Activated naive CD8-positive, alpha-beta T cell treated with anti-CD3 and anti-CD28 coated beads, Interleukin-2, amount 50 U/mL, for 24 hours (primary cell): ENCODE measurements around the gene AKAP13.

Experiments
- ATAC-seq: fragments of 150-1000 bp; cut with Tn5 transposase; one replicate; pipeline ENCODE4 v1.10.0; 2021
- DNase-seq: peaks from one replicate; pipeline ENCODE4 v3.0.0; 2021
- H3K27ac Mint-ChIP-seq: one replicate; pipeline ENCODE4 v1.8.0; 2021; ENCODE audit warnings: mild to moderate bottlenecking, mixed read lengths
- H3K27me3 Mint-ChIP-seq: one replicate; pipeline ENCODE4 v1.8.0; 2021; ENCODE audit warnings: mixed read lengths
- H3K36me3 Mint-ChIP-seq: one replicate; pipeline ENCODE4 v1.8.0; 2021; ENCODE audit warnings: low read depth, mixed read lengths
- H3K4me1 Mint-ChIP-seq: one replicate; pipeline ENCODE4 v1.8.0; 2021; ENCODE audit warnings: mixed read lengths
- H3K4me3 Mint-ChIP-seq: one replicate; pipeline ENCODE4 v1.8.0; 2021; ENCODE audit warnings: mild to moderate bottlenecking, moderate library complexity, mixed read lengths
- H3K9me3 Mint-ChIP-seq: one replicate; pipeline ENCODE4 v1.8.0; 2021; ENCODE audit warnings: mixed read lengths

AKAP13 gene

DNA sequence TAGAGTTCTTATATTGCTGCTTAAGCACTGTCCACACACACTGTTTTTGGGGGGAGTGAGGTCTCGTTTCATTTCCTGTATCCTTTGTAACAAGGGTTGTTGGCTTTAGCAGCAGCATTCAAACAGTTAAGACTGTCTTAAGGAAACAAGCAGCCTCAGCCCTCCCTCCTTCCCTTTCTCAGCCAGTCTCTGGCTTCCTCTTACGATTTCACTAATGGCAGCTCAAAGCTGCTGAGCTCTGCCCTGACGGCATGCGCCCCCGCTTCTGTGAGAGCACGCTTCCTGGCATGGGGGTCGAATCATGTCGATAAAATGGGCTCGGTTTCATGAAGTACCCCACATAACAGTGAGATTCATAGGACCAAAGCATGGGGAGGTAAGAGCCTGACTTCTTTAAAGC, 309.3 kb downstream of the AKAP13 start:
- ATAC-seq: peak; percentile 47
- Mint-ChIP-seq H3K36me3 (peaks cover 38% of the 10 kb centered on the region), H3K4me3 (peak overlapping the region; percentile 88), H3K27ac (peak overlapping the region; percentile 100), H3K27me3 (no peaks in the 10 kb centered on the region), H3K9me3 (no peaks in the 10 kb centered on the region), H3K4me1 (peaks cover 80% of the 10 kb centered on the region)
- peak; percentile 61 for DNase-seq

DNA sequence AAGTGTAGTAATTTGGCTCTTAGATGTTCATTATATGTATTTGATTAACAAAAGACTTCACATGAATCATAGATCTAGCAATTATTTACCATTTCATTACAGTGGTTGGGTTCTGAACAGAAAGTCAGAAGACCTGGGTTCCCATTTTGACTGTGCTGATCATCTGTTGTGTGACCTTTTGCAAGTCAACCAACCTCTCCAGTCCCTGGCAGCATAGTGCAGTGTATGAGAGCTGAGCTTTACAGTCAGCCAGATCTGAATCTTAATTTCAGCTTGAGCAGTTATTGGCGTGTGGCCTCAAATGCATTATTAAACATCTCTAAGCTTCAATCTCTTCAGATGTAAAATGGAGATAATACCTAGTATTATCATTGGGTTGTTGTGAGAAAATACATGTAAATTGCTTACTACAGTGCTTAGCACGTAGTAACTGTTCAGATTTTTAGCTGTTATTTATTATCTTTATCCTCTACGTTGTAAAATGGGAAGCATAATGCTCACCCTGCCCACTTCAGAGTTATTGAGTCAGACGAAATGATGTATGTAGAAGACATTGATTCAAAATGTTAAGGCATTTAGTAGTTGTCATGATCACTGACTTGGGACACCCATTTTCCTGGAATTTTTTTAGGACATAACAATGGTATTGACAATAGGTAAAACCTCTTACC, 310.3 kb downstream of the AKAP13 start:
- Mint-ChIP-seq H3K27ac (peak overlapping the region; percentile 100), H3K4me1 (peaks cover 84% of the 10 kb centered on the region), H3K27me3 (no peaks in the 10 kb centered on the region), H3K36me3 (peaks cover 47% of the 10 kb centered on the region), H3K4me3 (peak overlapping the region; percentile 88), H3K9me3 (no peaks in the 10 kb centered on the region)
- ATAC-seq: peak; percentile 92
- peak; percentile 52 for DNase-seq

DNA sequence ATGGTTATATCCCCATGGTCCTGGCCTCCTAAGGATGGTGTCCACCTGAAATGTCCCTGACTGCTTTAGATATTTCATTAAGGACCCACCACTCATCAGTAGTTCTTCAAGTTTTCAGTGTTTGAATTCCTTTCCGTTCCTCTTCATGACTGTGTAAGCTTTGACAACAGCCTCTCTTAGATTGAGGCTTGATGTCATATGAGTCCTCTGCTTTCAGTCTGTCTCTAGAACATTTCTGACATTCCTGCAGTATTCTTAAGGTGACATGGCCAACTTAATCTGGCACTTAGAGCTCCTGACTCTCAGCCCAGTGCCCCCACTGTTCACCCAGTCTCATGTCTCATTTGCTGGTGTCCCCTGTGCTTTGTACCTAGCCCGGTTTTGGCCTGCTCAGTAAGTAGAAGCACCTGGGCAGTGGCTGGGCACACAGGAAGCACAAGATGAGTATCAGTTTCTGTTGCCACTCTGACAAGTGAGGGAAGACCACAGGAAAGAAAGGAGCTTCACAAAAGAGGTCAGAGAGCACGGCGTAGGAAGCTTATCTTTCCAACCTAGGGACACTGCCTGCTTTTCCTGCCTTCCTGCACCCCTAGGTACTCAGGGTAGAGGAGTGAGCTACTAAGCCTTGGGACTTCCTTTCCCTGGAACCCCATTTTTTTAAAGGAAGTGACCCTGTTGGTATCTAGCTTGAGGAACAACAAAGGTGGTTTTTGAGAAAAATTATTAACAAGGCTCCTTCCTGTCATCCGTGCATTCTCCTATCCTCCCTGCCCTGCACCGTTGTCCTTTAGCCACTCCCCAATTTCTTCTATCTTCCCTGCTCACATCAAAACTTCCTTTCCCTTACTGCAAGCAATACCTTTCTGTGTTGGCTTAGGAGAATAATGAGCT, 311.2 kb downstream of the AKAP13 start:
- H3K27ac Mint-ChIP-seq: peak overlapping the region; percentile 100
- peaks cover 77% of the 10 kb centered on the region for H3K4me1 Mint-ChIP-seq
- peak overlapping the region; percentile 88 for H3K4me3 Mint-ChIP-seq

DNA sequence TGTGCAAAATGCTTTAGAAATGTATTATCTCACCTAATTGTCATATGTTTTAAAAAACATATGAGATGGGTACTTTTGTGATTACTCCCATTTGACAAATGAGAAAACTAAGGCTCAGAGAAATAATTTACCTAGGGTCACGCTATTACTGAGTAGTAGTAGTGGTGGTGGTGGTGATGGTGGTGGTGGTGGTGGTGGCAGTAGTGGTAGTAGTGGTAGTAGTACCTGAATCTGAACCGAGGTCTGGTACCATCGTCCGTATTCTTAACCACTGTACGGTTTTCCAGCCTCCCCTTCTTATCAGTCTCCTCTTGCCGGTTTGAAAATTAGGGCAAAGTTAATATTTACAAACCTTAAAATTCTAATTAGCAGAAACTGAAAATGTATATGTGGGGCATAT, 311.9 kb downstream of the AKAP13 start:
- Mint-ChIP-seq H3K27me3 (no peaks in the 10 kb centered on the region), H3K4me3 (peak overlapping the region; percentile 88), H3K27ac (peak overlapping the region; percentile 100), H3K4me1 (peaks cover 73% of the 10 kb centered on the region), H3K36me3 (peaks cover 44% of the 10 kb centered on the region), H3K9me3 (no peaks in the 10 kb centered on the region)
- DNase-seq (no peak), ATAC-seq (no peak)

More for the DNA sequence above, 311.2 kb downstream of the AKAP13 start:
- H3K27me3 Mint-ChIP-seq: no peaks in the 10 kb centered on the region
- DNase-seq (peak; percentile 37), ATAC-seq (peak; percentile 34)
- H3K9me3 Mint-ChIP-seq: no peaks in the 10 kb centered on the region
- peaks cover 45% of the 10 kb centered on the region for H3K36me3 Mint-ChIP-seq

DNA sequence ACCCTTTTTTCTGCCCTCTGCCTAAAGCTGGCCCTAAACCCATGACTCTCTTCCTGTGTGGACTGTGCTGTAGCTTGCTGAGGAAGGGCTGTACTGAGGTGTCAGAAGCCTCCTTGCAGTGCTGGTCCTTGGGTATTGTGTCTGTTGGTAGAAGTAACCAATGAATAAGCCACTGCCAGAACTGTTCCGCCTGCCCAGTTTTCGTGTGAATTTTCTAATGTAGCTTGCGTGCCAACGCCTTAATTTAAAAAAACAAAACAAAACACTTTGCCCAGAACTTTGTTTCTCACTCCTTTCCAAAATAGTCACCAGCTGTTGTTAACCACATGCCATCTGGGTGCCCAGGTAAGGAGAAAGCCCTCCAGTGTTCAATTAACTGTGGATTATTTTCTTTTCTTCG, 312.5 kb downstream of the AKAP13 start:
- H3K36me3 Mint-ChIP-seq: peaks cover 42% of the 10 kb centered on the region
- peak; percentile 40 for ATAC-seq

DNA sequence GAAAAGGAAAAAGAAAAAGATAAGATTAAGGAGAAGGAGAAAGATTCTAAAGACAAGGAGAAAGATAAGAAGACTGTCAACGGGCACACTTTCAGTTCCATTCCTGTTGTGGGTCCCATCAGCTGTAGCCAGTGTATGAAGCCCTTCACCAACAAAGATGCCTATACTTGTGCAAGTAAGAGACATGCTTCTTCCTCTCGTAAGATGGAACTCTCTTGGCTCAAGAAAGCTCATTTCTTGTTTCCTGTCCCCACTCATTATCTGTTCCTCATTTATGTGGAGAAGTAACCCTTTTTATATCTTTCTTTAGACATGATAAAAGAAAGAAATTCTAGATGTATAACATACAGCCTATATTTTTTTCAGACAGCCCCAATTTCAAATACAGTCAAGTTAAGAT, 312.9 kb downstream of the AKAP13 start:
- no peaks in the 10 kb centered on the region for H3K9me3 Mint-ChIP-seq
- DNase-seq (no peak), ATAC-seq (no peak)
- H3K4me1 Mint-ChIP-seq: peaks cover 73% of the 10 kb centered on the region
- H3K36me3 Mint-ChIP-seq: peaks cover 42% of the 10 kb centered on the region
- H3K4me3 Mint-ChIP-seq: peak overlapping the region; percentile 62
- no peaks in the 10 kb centered on the region for H3K27me3 Mint-ChIP-seq
- H3K27ac Mint-ChIP-seq: peak overlapping the region; percentile 100

More for the DNA sequence above, 312.5 kb downstream of the AKAP13 start:
- Mint-ChIP-seq H3K4me3 (peak overlapping the region; percentile 62), H3K9me3 (no peaks in the 10 kb centered on the region), H3K4me1 (peaks cover 72% of the 10 kb centered on the region), H3K27ac (peak overlapping the region; percentile 100), H3K27me3 (no peaks in the 10 kb centered on the region)
- no peak for DNase-seq

DNA sequence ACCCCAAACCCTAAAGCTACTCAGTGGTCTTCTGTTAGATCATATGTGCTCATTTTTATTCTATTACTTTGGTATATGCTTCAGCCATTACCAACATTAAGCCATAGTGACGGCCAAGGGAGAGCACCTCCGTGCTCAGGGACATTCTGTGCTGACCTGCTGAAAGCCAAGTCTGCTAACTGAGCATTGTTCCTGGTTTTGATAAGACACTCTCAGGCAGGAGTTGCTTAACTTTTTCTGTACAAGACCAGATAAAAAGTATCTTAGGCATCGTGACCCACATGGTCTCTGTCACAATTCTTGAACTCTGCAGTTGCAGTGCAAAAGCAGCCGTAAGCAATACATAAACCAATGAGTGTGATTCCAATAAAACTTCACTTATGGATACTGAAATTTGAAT, 313.7 kb downstream of the AKAP13 start:
- DNase-seq (no peak), ATAC-seq (no peak)
- Mint-ChIP-seq H3K36me3 (peaks cover 42% of the 10 kb centered on the region), H3K4me3 (no peak overlapping the region), H3K4me1 (peaks cover 65% of the 10 kb centered on the region), H3K27ac (peak overlapping the region; percentile 100), H3K27me3 (no peaks in the 10 kb centered on the region), H3K9me3 (no peaks in the 10 kb centered on the region)

- Mint-ChIP-seq H3K9me3 (no peaks in the 10 kb centered on the region), H3K4me1 (peaks cover 65% of the 10 kb centered on the region), H3K27ac (peak overlapping the region; percentile 83), H3K27me3 (no peaks in the 10 kb centered on the region), H3K36me3 (peaks cover 19% of the 10 kb centered on the region), H3K4me3 (no peak overlapping the region)
- ATAC-seq (no peak), DNase-seq (no peak)
Measured at GRCh38 chr15:85700767-85701166, 320.4 kb downstream of the AKAP13 start.

DNA sequence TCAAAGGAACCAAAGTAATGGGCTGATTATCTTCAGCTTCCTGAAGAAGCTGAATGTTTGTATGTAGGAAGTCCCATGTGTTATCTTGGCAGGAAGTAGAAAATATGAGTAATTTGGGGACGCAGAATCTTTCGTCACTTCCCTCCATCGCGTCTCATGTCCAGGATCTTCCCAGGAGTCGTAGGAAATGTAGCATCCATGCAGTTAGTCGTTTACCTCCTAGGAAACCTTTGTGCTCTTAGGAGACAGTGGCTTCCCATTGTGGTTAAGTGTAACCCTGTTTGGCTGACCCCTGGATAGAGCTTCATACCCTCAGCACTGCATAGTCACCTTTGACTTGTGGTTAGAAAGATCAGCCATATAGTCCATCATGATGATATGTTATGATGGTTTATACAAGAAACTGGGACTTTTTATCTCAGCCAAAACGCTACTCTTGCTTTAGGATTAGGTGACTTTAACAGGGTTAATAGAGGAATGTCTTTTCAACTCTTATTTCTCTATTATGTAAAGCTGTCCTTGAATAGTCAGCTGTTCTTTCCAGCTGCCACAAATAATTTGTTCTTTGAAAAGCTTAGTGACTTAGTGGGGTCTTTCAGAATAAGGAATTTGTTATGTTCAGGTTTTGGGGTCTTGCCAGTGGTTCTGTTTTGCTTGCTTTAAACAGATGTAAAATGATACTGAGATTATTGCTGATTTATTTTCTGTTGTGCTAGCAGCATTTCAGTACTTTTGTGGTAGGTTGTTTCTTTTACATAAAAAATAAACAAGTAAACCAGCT, 322.1 kb downstream of the AKAP13 start:
- Mint-ChIP-seq H3K27me3 (no peaks in the 10 kb centered on the region), H3K27ac (peak overlapping the region; percentile 97), H3K36me3 (peaks cover 14% of the 10 kb centered on the region), H3K9me3 (no peaks in the 10 kb centered on the region), H3K4me1 (peaks cover 77% of the 10 kb centered on the region), H3K4me3 (peak overlapping the region; percentile 70)
- ATAC-seq (peak; percentile 57), DNase-seq (peak; percentile 45)

GRCh38 chr15:85704066-85704465, 323.7 kb downstream of the AKAP13 start:
- no peaks in the 10 kb centered on the region for H3K27me3 Mint-ChIP-seq
- H3K36me3 Mint-ChIP-seq: peaks cover 26% of the 10 kb centered on the region
- H3K4me3 Mint-ChIP-seq: peak overlapping the region; percentile 69
- peak; percentile 45 for ATAC-seq
- H3K4me1 Mint-ChIP-seq: peaks cover 88% of the 10 kb centered on the region
- peak; percentile 30 for DNase-seq
- no peaks in the 10 kb centered on the region for H3K9me3 Mint-ChIP-seq
- H3K27ac Mint-ChIP-seq: peak overlapping the region; percentile 97

DNA sequence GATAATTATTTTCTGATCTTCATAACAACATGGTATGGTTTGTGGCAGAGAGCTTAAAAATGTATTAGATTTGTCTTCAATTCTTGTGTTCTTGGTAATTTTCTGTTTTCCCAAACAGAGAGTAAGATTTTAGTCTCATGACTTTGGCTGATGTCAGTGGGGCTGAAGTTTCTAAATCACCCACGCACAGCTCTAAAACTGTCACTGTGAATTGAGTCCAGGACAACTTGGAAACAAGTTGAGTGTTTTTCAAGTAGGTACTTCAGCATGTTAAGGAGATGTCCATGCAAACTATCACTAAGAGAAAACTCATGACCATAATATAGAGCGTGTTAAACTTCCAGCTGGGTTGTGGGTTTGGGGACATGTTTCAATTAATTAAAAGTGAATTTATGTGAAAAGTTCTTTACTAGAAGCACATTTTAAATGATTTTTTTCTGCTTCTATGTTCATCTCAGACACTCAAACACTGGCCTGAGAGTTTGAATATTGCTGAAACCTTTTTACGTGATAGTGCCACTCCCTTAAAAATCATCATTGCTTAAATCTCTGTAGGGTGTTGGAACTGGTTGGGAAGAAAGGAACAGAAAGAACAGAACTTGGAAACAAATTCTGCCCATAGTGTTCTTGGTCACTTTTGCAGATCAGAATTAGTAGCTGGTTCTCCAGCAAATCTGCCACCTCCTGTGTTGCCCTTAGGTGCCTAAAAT, 324.5 kb downstream of the AKAP13 start:
- H3K27ac Mint-ChIP-seq: peak overlapping the region; percentile 97
- H3K4me1 Mint-ChIP-seq: peaks cover 89% of the 10 kb centered on the region
- no peak for ATAC-seq
- H3K27me3 Mint-ChIP-seq: no peaks in the 10 kb centered on the region
- peak overlapping the region; percentile 69 for H3K4me3 Mint-ChIP-seq
- H3K9me3 Mint-ChIP-seq: no peaks in the 10 kb centered on the region
- peaks cover 28% of the 10 kb centered on the region for H3K36me3 Mint-ChIP-seq
- no peak for DNase-seq

GRCh38 chr15:85706779-85707518, 326.5 kb downstream of the AKAP13 start:
- H3K9me3 Mint-ChIP-seq: no peaks in the 10 kb centered on the region
- DNase-seq (peak; percentile 41), ATAC-seq (peak; percentile 65)
- H3K4me1 Mint-ChIP-seq: peaks cover 92% of the 10 kb centered on the region
- peaks cover 39% of the 10 kb centered on the region for H3K36me3 Mint-ChIP-seq
- H3K27ac Mint-ChIP-seq: peak overlapping the region; percentile 97
- H3K27me3 Mint-ChIP-seq: no peaks in the 10 kb centered on the region
- peak overlapping the region; percentile 81 for H3K4me3 Mint-ChIP-seq

GRCh38 chr15:85707519-85708338, 327.3 kb downstream of the AKAP13 start:
- DNase-seq (no peak), ATAC-seq (peak; percentile 0)
- H3K36me3 Mint-ChIP-seq: peaks cover 43% of the 10 kb centered on the region
- H3K4me3 Mint-ChIP-seq: peak overlapping the region; percentile 81
- peaks cover 90% of the 10 kb centered on the region for H3K4me1 Mint-ChIP-seq
- no peaks in the 10 kb centered on the region for H3K9me3 Mint-ChIP-seq
- H3K27ac Mint-ChIP-seq: peak overlapping the region; percentile 97
- no peaks in the 10 kb centered on the region for H3K27me3 Mint-ChIP-seq
